NCI-H1436 treated with DMSO at 0.1 percent for 48 hours (cell line): ENCODE results near the gene GRIP1.

ENCODE experiments used
- DNase-seq: peaks from one replicate; lab custom pipeline; 2025; lab: John Stamatoyannopoulos, UW

The GRIP1 gene

DNA sequence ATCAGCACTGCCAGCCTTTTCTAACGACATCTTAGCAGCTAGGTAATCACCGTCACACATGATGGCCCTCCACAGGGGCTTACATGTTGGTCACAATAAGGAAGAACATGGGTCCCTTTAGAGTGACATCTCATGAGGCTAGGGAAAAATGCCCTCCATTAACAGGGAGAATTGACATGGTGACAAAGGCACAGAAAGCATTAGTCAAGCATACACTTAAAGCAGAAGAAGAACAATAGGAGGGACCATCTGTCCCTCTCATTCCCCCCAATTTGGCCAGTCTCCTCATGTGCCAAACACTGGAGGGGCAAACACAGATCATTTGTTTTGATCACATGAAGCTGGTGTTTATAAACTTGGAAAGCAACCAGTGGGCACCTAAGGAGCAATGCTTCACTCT lies 78.0 kb downstream of the GRIP1 start:
- DNase-seq, result peak; percentile 67

GRCh38 chr12:66599816-66600215 lies 79.1 kb downstream of the GRIP1 start:
- DNase-seq, result no peak

GRCh38 chr12:66598608-66599007 lies 80.3 kb downstream of the GRIP1 start:
- DNase-seq, result no peak

- no peak for DNase-seq
Measured at GRCh38 chr12:66598079-66598478, 80.8 kb downstream of the GRIP1 start.

GRCh38 chr12:66596199-66596598 lies 82.7 kb downstream of the GRIP1 start:
- DNase-seq, result no peak

DNA sequence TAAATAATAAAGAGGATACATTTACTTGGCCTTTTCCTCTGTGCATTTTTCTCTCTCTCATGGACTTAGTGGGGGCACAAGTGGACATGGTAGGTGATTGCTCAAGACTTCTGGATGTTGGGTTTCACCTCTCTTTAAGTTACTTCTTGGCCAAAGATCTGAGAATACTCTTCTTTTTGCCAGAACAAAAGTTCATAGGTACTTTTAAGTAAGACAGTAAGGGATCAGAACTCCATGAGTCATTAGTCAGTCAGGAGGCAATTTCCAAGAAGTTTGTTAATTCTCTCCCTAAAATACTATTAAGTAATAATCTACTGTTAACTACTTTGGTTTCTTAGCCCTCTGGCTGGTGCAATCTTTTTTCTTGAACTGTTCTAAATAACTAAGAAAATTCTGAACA lies 84.2 kb downstream of the GRIP1 start:
- no peak for DNase-seq

DNA sequence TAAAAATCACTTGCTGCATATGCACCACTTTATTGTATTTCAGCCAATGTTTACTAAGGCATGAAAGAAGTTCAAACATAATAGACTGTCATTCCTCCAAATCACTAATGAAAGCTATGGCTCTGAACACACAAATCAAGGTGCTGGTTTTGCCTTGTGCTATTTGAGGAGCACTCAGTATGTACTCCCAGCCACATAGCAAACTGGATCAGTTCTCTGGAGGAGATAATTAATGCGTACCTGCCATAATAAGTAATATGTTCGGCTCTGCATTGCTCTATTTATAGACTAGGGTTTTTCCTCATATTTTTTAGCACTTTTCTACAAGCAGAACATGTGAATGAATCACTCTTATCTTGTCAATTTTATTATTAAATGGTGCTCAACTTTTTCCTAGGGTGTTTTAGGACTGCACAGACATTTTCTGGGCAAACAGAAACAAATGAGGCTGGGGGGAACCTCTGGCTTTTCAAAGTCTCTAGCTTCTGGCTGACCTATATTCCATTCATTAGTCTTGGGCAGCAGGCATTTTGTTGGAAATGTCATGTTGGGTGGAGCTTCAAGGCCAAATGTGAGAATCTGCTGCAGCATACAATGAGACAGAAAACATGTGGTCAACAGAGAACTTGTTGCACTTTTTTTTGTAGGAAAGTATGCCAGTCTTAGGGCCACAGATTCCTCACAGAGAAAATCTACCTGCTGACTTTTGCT lies 88.4 kb downstream of the GRIP1 start:
- DNase-seq, result no peak

- no peak for DNase-seq
Measured at GRCh38 chr12:66589095-66589494, 89.8 kb downstream of the GRIP1 start.

GRCh38 chr12:66587912-66588311 lies 91.0 kb downstream of the GRIP1 start:
- no peak for DNase-seq

- DNase-seq, result no peak
Measured at GRCh38 chr12:66584673-66585072, 94.2 kb downstream of the GRIP1 start.

GRCh38 chr12:66573605-66574004 lies 105.3 kb downstream of the GRIP1 start:
- DNase-seq, result no peak

DNA sequence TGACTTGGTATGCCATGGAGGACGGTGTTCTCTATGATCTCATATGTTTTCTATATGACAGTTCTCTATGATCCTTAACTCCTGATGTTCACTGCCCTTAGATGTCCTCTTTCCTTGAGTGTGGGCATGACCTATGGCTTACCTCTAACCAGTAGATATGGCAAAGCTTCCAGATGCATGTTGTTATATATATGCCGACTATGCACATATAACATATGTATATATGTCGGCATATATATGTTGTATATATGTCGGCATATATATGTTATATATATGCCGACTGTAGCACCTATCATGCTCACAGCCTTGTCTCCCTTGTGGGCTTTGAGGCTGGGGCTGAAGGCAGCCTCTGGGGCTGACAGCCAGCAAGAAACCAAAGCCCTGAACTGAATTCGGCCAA lies 106.0 kb downstream of the GRIP1 start:
- no peak for DNase-seq

DNA sequence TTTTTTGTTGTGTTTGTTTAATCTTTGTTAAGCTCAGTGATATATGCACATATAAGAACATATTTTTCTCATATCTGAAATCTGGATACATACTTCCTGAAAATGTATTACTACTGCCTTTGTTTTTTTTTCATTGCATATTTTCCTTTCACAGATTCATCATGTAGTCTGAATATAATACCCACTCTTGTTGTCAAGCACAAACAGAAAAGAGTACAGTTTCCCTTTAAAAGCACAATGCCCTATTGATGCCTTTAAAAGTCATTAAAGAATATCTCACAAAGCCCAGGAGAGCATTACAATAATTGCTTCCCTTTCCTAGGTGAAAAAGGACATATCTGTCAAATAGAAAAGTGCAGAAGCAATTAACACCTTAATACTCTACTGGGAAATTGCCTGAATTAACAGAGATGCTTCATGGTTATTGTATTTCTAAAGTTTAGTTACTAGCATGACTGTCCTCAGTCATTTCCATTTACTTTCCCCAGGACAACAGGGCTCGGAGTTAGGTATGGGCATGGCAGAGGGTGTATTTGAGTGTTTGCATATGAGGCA lies 107.4 kb downstream of the GRIP1 start:
- no peak for DNase-seq

GRCh38 chr12:66563220-66563619 lies 115.7 kb downstream of the GRIP1 start:
- no peak for DNase-seq

DNA sequence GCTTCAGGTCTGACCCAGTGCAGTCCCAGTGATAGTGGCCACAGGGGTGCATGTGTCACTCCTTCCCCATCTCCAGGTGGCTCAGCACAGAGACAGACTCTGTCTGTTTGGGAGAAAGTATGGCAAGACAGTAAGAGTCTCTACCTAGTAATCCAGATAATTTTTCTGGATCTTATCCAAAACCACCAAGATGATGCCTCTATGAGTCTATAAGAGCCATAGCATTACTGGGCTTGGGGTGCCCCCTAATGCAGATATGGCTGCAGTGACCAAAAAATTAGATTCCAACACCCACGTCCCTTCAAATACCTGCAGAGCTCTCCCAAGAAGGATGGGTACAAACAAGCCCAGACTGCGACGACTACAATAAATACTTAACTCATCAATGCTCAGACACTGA lies 123.8 kb downstream of the GRIP1 start:
- no peak for DNase-seq

GRCh38 chr12:66552716-66553115 lies 126.2 kb downstream of the GRIP1 start:
- DNase-seq, result no peak

DNA sequence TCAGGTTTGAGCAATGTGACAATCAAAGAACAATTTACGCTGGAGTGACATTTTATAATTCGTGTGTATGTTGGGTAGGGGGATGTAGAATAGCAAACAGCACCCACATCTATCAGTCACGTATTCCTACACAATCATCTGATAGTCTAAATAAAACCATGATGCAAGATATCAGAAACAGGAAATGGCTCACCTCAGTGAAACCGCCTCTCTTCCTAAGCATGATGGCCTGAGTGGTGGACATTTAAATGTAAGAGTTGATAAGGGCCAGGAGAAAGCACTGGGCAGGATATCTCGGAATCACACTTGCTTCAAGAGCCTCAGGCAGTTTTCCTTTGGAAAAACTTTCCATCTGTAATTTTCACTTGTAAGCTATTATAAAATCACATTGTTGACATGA lies 128.2 kb downstream of the GRIP1 start:
- DNase-seq, result no peak

DNA sequence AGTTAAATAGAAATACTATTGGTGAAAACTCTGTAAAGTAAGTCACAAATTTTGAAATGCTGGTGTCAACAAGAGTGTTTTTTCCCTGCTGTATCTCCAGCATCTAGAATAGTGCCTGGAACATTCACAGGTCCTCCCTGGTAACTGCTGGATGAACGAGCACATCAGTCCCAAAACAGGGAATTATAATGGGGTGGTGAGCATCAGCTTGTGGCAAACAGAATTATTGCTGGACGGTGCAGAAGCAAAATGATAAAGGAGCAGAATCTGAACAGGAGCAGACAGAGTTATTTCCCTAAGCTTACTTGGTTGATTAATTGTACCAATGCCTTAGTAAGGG lies 129.9 kb downstream of the GRIP1 start:
- DNase-seq, result no peak

- DNase-seq, result no peak
Measured at GRCh38 chr12:66548338-66549049, 130.4 kb downstream of the GRIP1 start.

- DNase-seq, result no peak
Measured at GRCh38 chr12:66541426-66541825, 137.4 kb downstream of the GRIP1 start.

DNA sequence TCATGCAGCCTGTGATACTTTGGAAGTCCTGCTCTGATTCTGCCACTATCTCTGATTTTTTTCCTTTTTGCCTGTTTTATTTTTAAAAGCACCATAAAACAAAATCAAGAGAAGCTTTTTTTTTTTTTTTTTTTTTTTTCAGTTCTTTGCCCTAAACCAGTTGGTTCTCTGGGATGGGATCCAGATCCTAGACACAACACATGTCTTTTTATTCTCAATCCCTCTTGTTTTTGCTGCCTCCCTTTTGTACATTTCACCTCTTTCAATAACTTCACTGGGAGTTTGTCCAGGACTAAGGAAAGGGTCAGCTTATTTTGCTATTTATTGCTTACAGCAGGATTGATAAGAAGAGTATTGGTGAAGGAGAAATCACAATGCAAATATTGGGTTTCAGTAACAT lies 139.4 kb downstream of the GRIP1 start:
- DNase-seq, result no peak

DNA sequence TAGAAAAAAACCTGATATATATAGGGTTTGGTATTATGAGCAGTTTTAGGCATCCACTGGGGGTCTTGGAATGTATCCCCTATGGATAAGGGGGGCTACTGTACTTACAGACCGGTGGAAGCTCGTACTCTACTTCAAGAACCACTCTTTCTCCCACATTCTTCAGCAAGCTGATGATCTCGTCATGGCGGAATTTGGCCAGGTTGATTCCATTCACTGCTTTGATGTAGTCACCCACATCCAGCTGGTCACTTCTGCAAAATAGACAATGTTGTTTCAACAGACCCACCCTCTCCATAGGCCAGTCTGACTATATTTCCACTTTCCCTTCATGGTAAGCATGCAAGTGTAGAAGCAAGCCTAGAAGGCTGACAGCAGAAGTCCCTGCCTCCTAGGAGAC lies 139.9 kb downstream of the GRIP1 start:
- DNase-seq, result no peak

GRCh38 chr12:66537876-66538275 lies 141.0 kb downstream of the GRIP1 start:
- no peak for DNase-seq

- DNase-seq, result no peak
Measured at GRCh38 chr12:66533767-66534166, 145.1 kb downstream of the GRIP1 start.
